HepG2 (cell line): Measurements from ENCODE around the gene HAPLN3. TPM values are rescaled to one million over a fixed set of nuclear protein-coding genes. Genes with fewer than 3 reads are reported as not detected.

Experiments
- ATM ChIP-seq: fragments of 450-650 bp; IDR thresholded peaks from 2 replicates; pipeline ENCODE4 v1.7.1; 2017; ENCODE audit warnings: mild to moderate bottlenecking, borderline replicate concordance
- BORCS8-MEF2B ChIP-seq: sonication (generic); formaldehyde crosslinking; IDR thresholded peaks from 2 replicates; pipeline ENCODE4 v1.8.0; 2022; ENCODE audit warnings: mild to moderate bottlenecking, missing genetic modification reagents
- FOXA3 ChIP-seq: IDR thresholded peaks from 2 replicates; pipeline ENCODE4 v1.6.1; 2016; ENCODE audit warnings: missing genetic modification reagents, missing compliant biosample characterization
- GATAD2A ChIP-seq: IDR thresholded peaks from 2 replicates; pipeline ENCODE4 v1.6.1; 2016
- HNRNPL ChIP-seq: fragments of 200-400 bp; formaldehyde crosslinking; IDR thresholded peaks from 2 replicates; pipeline ENCODE4 v1.6.1; 2017; ENCODE audit warnings: mild to moderate bottlenecking, low read depth, low read length
- PRPF4 ChIP-seq: fragments of 200-400 bp; formaldehyde crosslinking; IDR thresholded peaks from 2 replicates; pipeline ENCODE4 v1.6.1; 2016; ENCODE audit warnings: low read length, low read depth; ENCODE audit not compliant: poor library complexity, severe bottlenecking
- RARG ChIP-seq: sonication (generic); formaldehyde crosslinking; IDR thresholded peaks from 2 replicates; pipeline ENCODE4 v1.4.0; 2020; ENCODE audit warnings: low read depth, mild to moderate bottlenecking, missing genetic modification reagents
- REPIN1 ChIP-seq: sonication (generic); formaldehyde crosslinking; IDR thresholded peaks from 2 replicates; pipeline ENCODE4 v1.8.0; 2022; ENCODE audit warnings: missing genetic modification reagents, low read depth, mild to moderate bottlenecking, borderline replicate concordance
- SRF ChIP-seq: IDR thresholded peaks from 2 replicates; pipeline ENCODE4 v1.6.1; 2011; ENCODE audit warnings: mild to moderate bottlenecking, low read depth, low read length, moderate library complexity
- STAG1 ChIP-seq: sonication (generic); formaldehyde crosslinking; IDR thresholded peaks from 2 replicates; pipeline ENCODE4 v1.4.0; 2020; ENCODE audit warnings: missing genetic modification reagents
- STAT5B ChIP-seq: sonication (generic); formaldehyde crosslinking; IDR thresholded peaks from 2 replicates; pipeline ENCODE4 v1.4.0; 2020; ENCODE audit warnings: missing genetic modification reagents
- ZC3H4 ChIP-seq: sonication (generic); formaldehyde crosslinking; IDR thresholded peaks from 2 replicates; pipeline ENCODE4 v1.4.0; 2020; ENCODE audit warnings: missing genetic modification reagents, borderline replicate concordance
- ZNF557 ChIP-seq: sonication (generic); formaldehyde crosslinking; IDR thresholded peaks from 2 replicates; pipeline ENCODE4 v1.4.0; 2020; ENCODE audit warnings: missing genetic modification reagents
- ZNF563 ChIP-seq: sonication (generic); formaldehyde crosslinking; IDR thresholded peaks from 2 replicates; pipeline ENCODE4 v1.8.0; 2022; ENCODE audit warnings: mild to moderate bottlenecking, moderate library complexity, missing genetic modification reagents
- ZNF577 ChIP-seq: sonication (generic); formaldehyde crosslinking; IDR thresholded peaks from 2 replicates; pipeline ENCODE4 v1.4.0; 2020; ENCODE audit warnings: mild to moderate bottlenecking, low read depth, missing genetic modification reagents, borderline replicate concordance
- ZNF605 ChIP-seq: sonication (generic); formaldehyde crosslinking; IDR thresholded peaks from 2 replicates; pipeline ENCODE4 v1.8.0; 2022; ENCODE audit warnings: mild to moderate bottlenecking, missing genetic modification reagents
- ZNF777 ChIP-seq: sonication (generic); formaldehyde crosslinking; IDR thresholded peaks from 2 replicates; pipeline ENCODE4 v1.4.0; 2020; ENCODE audit warnings: missing genetic modification reagents
- ZNF788 ChIP-seq: sonication (generic); formaldehyde crosslinking; IDR thresholded peaks from 2 replicates; pipeline ENCODE4 v1.5.0; 2020; ENCODE audit warnings: mild to moderate bottlenecking, missing genetic modification reagents, borderline replicate concordance
- polyA plus RNA-seq, 8 experiments: library from polyadenylated mRNA; depleted of rRNA in 3 of 8; stranded (reverse) in 7 of 8; unstranded in 1 of 8; fragments of >200 nt; fragmentation: Illumina TruSeq in 4 of 8; extraction: Trizol in 4 of 8; gene quantifications; 2 replicates each; pipeline versions ENCODE4 v1.2.1 to v1.2.3, GENCODE V29; 2011 to 2016; ENCODE audit warnings: low read depth in 4 of 8, missing spikeins in 1 of 8, mixed read lengths in 1 of 8; ENCODE audit not compliant: insufficient read depth in 1 of 8
- total RNA-seq, 5 experiments: library from RNA; depleted of rRNA; stranded (reverse); fragments of >200 nt; fragmentation: Illumina TruSeq; extraction: Trizol; gene quantifications; 2 replicates each; pipeline ENCODE4 v1.2.3, GENCODE V29; 2016; ENCODE audit warnings: low read depth in 1 of 5
- TF ChIP-seq, protein P1 (sequence below): IDR thresholded peaks from 2 replicates; pipeline ENCODE4 v1.6.1; 2018; ENCODE audit warnings: missing genetic modification reagents
- TF ChIP-seq, protein P2 (sequence below): sonication (generic); formaldehyde crosslinking; IDR thresholded peaks from 2 replicates; pipeline ENCODE4 v1.5.0; 2020; ENCODE audit warnings: mild to moderate bottlenecking, missing genetic modification reagents
- TF ChIP-seq, protein P3 (sequence below): fragments of 450-650 bp; IDR thresholded peaks from 2 replicates; pipeline ENCODE4 v1.6.1; 2016
- TF ChIP-seq, protein P4 (sequence below): sonication (generic); formaldehyde crosslinking; IDR thresholded peaks from 2 replicates; pipeline ENCODE4 v1.4.0; 2020; ENCODE audit warnings: missing genetic modification reagents
- TF ChIP-seq, protein P5 (sequence below), 2 experiments: sonication (generic) in 1 of 2; formaldehyde crosslinking in 1 of 2; IDR thresholded peaks; 2 replicates each; pipeline versions ENCODE4 v1.4.0 to v1.6.1; 2018 to 2020; ENCODE audit warnings: missing genetic modification reagents in 2 of 2, borderline replicate concordance in 1 of 2, low read depth in 1 of 2, mild to moderate bottlenecking in 1 of 2, missing biosample characterization in 1 of 2

HAPLN3 gene
- total and polyA plus RNA-seq, 2 of the 13 experiments (the other 11 are each of a cell fraction or from before 2014, with no cell fraction given), result 0.09 TPM; not detected in 1

DNA sequence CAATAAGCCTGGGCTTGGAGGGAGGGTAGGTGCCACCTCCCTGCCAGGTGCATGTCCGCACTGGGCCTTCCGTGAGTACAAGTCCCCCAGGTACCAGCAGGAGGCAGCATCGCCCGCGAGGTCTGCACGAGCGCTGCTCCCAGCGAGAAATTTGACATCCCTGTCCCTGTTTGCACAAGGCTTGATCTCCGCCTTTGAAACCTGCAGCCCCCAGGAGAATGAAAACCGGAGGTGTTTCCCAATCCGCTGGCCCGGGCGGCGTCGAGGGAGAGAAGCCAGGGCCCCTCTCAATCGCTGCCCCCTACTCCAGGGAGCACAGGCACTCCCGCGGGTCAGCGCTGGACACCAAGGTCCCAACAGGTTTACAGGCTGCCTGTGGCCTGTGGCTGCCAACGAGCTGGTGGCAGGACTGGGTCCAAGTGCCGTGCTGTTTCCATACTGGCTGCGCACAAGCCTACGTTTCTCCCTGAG lies 961 bp downstream of the HAPLN3 start (continued):
- TF ChIP-seq, protein P1, sequence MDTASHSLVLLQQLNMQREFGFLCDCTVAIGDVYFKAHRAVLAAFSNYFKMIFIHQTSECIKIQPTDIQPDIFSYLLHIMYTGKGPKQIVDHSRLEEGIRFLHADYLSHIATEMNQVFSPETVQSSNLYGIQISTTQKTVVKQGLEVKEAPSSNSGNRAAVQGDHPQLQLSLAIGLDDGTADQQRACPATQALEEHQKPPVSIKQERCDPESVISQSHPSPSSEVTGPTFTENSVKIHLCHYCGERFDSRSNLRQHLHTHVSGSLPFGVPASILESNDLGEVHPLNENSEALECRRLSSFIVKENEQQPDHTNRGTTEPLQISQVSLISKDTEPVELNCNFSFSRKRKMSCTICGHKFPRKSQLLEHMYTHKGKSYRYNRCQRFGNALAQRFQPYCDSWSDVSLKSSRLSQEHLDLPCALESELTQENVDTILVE (CRISPR knock-in tag), result no peak
- no peak for TF ChIP-seq ZNF788 (CRISPR knock-in tag)
- TF ChIP-seq ZNF777 (CRISPR knock-in tag), result peak; percentile 65
- TF ChIP-seq HNRNPL, result 0 out of 2 replicates have a peak, but pooled peaks have one; percentile 34
- TF ChIP-seq, protein P2, sequence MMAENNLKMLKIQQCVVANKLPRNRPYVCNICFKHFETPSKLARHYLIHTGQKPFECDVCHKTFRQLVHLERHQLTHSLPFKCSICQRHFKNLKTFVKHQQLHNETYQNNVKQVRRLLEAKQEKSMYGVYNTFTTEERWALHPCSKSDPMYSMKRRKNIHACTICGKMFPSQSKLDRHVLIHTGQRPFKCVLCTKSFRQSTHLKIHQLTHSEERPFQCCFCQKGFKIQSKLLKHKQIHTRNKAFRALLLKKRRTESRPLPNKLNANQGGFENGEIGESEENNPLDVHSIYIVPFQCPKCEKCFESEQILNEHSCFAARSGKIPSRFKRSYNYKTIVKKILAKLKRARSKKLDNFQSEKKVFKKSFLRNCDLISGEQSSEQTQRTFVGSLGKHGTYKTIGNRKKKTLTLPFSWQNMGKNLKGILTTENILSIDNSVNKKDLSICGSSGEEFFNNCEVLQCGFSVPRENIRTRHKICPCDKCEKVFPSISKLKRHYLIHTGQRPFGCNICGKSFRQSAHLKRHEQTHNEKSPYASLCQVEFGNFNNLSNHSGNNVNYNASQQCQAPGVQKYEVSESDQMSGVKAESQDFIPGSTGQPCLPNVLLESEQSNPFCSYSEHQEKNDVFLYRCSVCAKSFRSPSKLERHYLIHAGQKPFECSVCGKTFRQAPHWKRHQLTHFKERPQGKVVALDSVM, result no peak
- TF ChIP-seq STAT5B (CRISPR knock-in tag), result no peak
- 0 out of 2 replicates have a peak, but pooled peaks have one; percentile 41 for TF ChIP-seq ZNF557
- peak; percentile 70; the same call in 1 of the 2 replicates for TF ChIP-seq REPIN1 (CRISPR knock-in tag)
- no peak for TF ChIP-seq BORCS8-MEF2B (CRISPR knock-in tag)
- no peak for TF ChIP-seq SRF
- TF ChIP-seq ZNF605, result no peak
- TF ChIP-seq ZNF563, result 0 out of 2 replicates have a peak, but pooled peaks have one; percentile 27
- no peak for TF ChIP-seq RARG
- no peak for TF ChIP-seq ATM
- TF ChIP-seq, protein P3, sequence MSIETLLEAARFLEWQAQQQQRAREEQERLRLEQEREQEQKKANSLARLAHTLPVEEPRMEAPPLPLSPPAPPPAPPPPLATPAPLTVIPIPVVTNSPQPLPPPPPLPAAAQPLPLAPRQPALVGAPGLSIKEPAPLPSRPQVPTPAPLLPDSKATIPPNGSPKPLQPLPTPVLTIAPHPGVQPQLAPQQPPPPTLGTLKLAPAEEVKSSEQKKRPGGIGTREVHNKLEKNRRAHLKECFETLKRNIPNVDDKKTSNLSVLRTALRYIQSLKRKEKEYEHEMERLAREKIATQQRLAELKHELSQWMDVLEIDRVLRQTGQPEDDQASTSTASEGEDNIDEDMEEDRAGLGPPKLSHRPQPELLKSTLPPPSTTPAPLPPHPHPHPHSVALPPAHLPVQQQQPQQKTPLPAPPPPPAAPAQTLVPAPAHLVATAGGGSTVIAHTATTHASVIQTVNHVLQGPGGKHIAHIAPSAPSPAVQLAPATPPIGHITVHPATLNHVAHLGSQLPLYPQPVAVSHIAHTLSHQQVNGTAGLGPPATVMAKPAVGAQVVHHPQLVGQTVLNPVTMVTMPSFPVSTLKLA, result no peak
- 0 out of 2 replicates have a peak, but pooled peaks have one; percentile 17 for TF ChIP-seq FOXA3
- TF ChIP-seq GATAD2A, result no peak
- TF ChIP-seq, protein P4, sequence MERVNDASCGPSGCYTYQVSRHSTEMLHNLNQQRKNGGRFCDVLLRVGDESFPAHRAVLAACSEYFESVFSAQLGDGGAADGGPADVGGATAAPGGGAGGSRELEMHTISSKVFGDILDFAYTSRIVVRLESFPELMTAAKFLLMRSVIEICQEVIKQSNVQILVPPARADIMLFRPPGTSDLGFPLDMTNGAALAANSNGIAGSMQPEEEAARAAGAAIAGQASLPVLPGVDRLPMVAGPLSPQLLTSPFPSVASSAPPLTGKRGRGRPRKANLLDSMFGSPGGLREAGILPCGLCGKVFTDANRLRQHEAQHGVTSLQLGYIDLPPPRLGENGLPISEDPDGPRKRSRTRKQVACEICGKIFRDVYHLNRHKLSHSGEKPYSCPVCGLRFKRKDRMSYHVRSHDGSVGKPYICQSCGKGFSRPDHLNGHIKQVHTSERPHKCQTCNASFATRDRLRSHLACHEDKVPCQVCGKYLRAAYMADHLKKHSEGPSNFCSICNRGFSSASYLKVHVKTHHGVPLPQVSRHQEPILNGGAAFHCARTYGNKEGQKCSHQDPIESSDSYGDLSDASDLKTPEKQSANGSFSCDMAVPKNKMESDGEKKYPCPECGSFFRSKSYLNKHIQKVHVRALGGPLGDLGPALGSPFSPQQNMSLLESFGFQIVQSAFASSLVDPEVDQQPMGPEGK, result peak; percentile 37
- TF ChIP-seq PRPF4, result no peak
- TF ChIP-seq, protein P5, sequence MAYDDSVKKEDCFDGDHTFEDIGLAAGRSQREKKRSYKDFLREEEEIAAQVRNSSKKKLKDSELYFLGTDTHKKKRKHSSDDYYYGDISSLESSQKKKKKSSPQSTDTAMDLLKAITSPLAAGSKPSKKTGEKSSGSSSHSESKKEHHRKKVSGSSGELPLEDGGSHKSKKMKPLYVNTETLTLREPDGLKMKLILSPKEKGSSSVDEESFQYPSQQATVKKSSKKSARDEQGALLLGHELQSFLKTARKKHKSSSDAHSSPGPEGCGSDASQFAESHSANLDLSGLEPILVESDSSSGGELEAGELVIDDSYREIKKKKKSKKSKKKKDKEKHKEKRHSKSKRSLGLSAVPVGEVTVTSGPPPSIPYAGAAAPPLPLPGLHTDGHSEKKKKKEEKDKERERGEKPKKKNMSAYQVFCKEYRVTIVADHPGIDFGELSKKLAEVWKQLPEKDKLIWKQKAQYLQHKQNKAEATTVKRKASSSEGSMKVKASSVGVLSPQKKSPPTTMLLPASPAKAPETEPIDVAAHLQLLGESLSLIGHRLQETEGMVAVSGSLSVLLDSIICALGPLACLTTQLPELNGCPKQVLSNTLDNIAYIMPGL (CRISPR knock-in tag; IDR thresholded peaks at IDR 0.05; ENCODE audit: borderline replicate concordance in 1 of 2, low read depth in 1 of 2), result peak in 1 of 2 experiments; percentile 57; a peak in 1 of 4 replicates
- no peak for TF ChIP-seq ZNF577
- peak; percentile 86 for TF ChIP-seq STAG1 (CRISPR knock-in tag)
- no peak for TF ChIP-seq ZC3H4 (CRISPR knock-in tag)
